ENCODE results near the gene AGXT. TPM values are rescaled to one million over a fixed set of nuclear protein-coding genes. Genes with fewer than 3 reads are reported as not detected.
A peak's percentile ranks its signal among the peaks of the same experiment; 100 is the strongest.

The AGXT gene
- total RNA-seq, 1 donor: not detected

GRCh38 chr2:240856151-240856980 is 12.3 kb upstream of the AGXT start:
- peak; percentile 12 for TF ChIP-seq CTCF (IDR thresholded peaks at IDR 0.05; ENCODE audit: extremely low read depth, low read depth, low read length)
- Histone ChIP-seq H4K20me1 (ENCODE audit: insufficient read depth, low read length) (no peaks in the 10 kb centered on the region), H3K27me3 (ENCODE audit: insufficient read depth, low read length) (peaks cover 10% of the 10 kb centered on the region), H3K4me2 (ENCODE audit: insufficient read depth, low read length) (no peak overlapping the region), H3K4me1 (ENCODE audit: insufficient read depth, low read length) (no peaks in the 10 kb centered on the region), H3K4me3 (ENCODE audit: insufficient read depth, low read length) (no peak overlapping the region), H3K27ac (ENCODE audit: low read depth, low read length) (no peak overlapping the region), H2AFZ (ENCODE audit: low read length) (no peak overlapping the region), H3K9me3 (ENCODE audit: low read depth, low read length) (no peaks in the 10 kb centered on the region), H3K79me2 (ENCODE audit: insufficient read depth, low read length) (no peaks in the 10 kb centered on the region), H3K36me3 (ENCODE audit: insufficient read depth, low read length) (no peaks in the 10 kb centered on the region)
- DNase-seq (ENCODE audit: insufficient read length, low spot score, missing footprints): peak; percentile 92

GRCh38 chr2:240857039-240858008 is 11.3 kb upstream of the AGXT start:
- H3K27me3 ChIP-seq (ENCODE audit: insufficient read depth, low read length): peaks cover 8% of the 10 kb centered on the region
- no peaks in the 10 kb centered on the region for H3K4me1 ChIP-seq (ENCODE audit: insufficient read depth, low read length)
- no peaks in the 10 kb centered on the region for H3K9me3 ChIP-seq (ENCODE audit: low read depth, low read length)
- no peaks in the 10 kb centered on the region for H3K79me2 ChIP-seq (ENCODE audit: insufficient read depth, low read length)
- no peaks in the 10 kb centered on the region for H3K36me3 ChIP-seq (ENCODE audit: insufficient read depth, low read length)
- H4K20me1 ChIP-seq (ENCODE audit: insufficient read depth, low read length): no peaks in the 10 kb centered on the region
- DNase-seq (ENCODE audit: insufficient read length, low spot score, missing footprints): no peak
- H2AFZ ChIP-seq (ENCODE audit: low read length): no peak overlapping the region
- no peak for TF ChIP-seq CTCF (IDR thresholded peaks at IDR 0.05; ENCODE audit: extremely low read depth, low read depth, low read length)
- no peak overlapping the region for H3K4me2 ChIP-seq (ENCODE audit: insufficient read depth, low read length)
- no peak overlapping the region for H3K27ac ChIP-seq (ENCODE audit: low read depth, low read length)
- H3K4me3 ChIP-seq (ENCODE audit: insufficient read depth, low read length): no peak overlapping the region

GRCh38 chr2:240858321-240858720 is 10.3 kb upstream of the AGXT start:
- Histone ChIP-seq H3K4me2 (ENCODE audit: insufficient read depth, low read length) (no peak overlapping the region), H3K27ac (ENCODE audit: low read depth, low read length) (no peak overlapping the region), H3K9me3 (ENCODE audit: low read depth, low read length) (no peaks in the 10 kb centered on the region), H3K4me1 (ENCODE audit: insufficient read depth, low read length) (no peaks in the 10 kb centered on the region), H3K4me3 (ENCODE audit: insufficient read depth, low read length) (no peak overlapping the region), H2AFZ (ENCODE audit: low read length) (no peak overlapping the region), H3K36me3 (ENCODE audit: insufficient read depth, low read length) (no peaks in the 10 kb centered on the region), H3K27me3 (ENCODE audit: insufficient read depth, low read length) (peaks cover 12% of the 10 kb centered on the region), H3K79me2 (ENCODE audit: insufficient read depth, low read length) (no peaks in the 10 kb centered on the region), H4K20me1 (ENCODE audit: insufficient read depth, low read length) (no peaks in the 10 kb centered on the region)
- TF ChIP-seq CTCF (IDR thresholded peaks at IDR 0.05; ENCODE audit: extremely low read depth, low read depth, low read length): no peak
- DNase-seq (ENCODE audit: insufficient read length, low spot score, missing footprints): no peak

GRCh38 chr2:240858871-240859270 is 9.8 kb upstream of the AGXT start:
- no peaks in the 10 kb centered on the region for H3K9me3 ChIP-seq (ENCODE audit: low read depth, low read length)
- no peak overlapping the region for H3K4me3 ChIP-seq (ENCODE audit: insufficient read depth, low read length)
- TF ChIP-seq CTCF (IDR thresholded peaks at IDR 0.05; ENCODE audit: extremely low read depth, low read depth, low read length): no peak
- H3K79me2 ChIP-seq (ENCODE audit: insufficient read depth, low read length): no peaks in the 10 kb centered on the region
- H2AFZ ChIP-seq (ENCODE audit: low read length): no peak overlapping the region
- no peak overlapping the region for H3K27ac ChIP-seq (ENCODE audit: low read depth, low read length)
- no peaks in the 10 kb centered on the region for H4K20me1 ChIP-seq (ENCODE audit: insufficient read depth, low read length)
- no peak overlapping the region for H3K4me2 ChIP-seq (ENCODE audit: insufficient read depth, low read length)
- no peak for DNase-seq (ENCODE audit: insufficient read length, low spot score, missing footprints)
- H3K36me3 ChIP-seq (ENCODE audit: insufficient read depth, low read length): no peaks in the 10 kb centered on the region
- H3K27me3 ChIP-seq (ENCODE audit: insufficient read depth, low read length): peaks cover 18% of the 10 kb centered on the region
- no peaks in the 10 kb centered on the region for H3K4me1 ChIP-seq (ENCODE audit: insufficient read depth, low read length)

Measured in osteoblast (primary cell).